Measurements from ENCODE around the gene RGMA. TPM values are rescaled to one million over a fixed set of nuclear protein-coding genes. Genes with fewer than 3 reads are reported as not detected.

The RGMA gene
- total RNA-seq, 4 donors from 2014 or later, result 2.4 to 10.3 (median 6.0) TPM

GRCh38 chr15:93019090-93019489 is 69.9 kb downstream of the RGMA start:
- intact Hi-C loops (cut with DNase I), result no loop called here
- H3K27me3 ChIP-seq, result no peaks in the 10 kb centered on the region
- TF ChIP-seq CTCF (IDR thresholded peaks at IDR 0.05) (no peak), POLR2A (IDR thresholded peaks at IDR 0.05) (no peak)
- no peaks in the 10 kb centered on the region for H3K4me1 ChIP-seq
- no peaks in the 10 kb centered on the region for H3K9me3 ChIP-seq
- H3K27ac ChIP-seq, result no peak overlapping the region
- no peak overlapping the region for H3K4me3 ChIP-seq (replicated peaks in 1 of 3)
- no peak for DNase-seq
- peaks cover 74 to 75% of the 10 kb centered on the region in 2 donors for H3K36me3 ChIP-seq
- WGBS, 2 donors, result 94% methylated on average over 7 of the region's 7 CpGs

- H3K4me1 ChIP-seq, result no peaks in the 10 kb centered on the region
- H3K27me3 ChIP-seq, result no peaks in the 10 kb centered on the region
- no peak for DNase-seq
- TF ChIP-seq POLR2A (IDR thresholded peaks at IDR 0.05) (no peak), CTCF (IDR thresholded peaks at IDR 0.05) (no peak)
- no peak overlapping the region for H3K4me3 ChIP-seq (replicated peaks in 1 of 3)
- H3K36me3 ChIP-seq, result peaks cover 78 to 79% of the 10 kb centered on the region in 2 donors
- 81 to 89% methylated on average over 4 of the region's 4 CpGs for WGBS, 2 donors
- H3K27ac ChIP-seq, result no peak overlapping the region
- intact Hi-C loops (cut with DNase I), result no loop called here
- no peaks in the 10 kb centered on the region for H3K9me3 ChIP-seq
These were observed 70.4 kb downstream of the RGMA start for GRCh38 chr15:93018574-93018973.

DNA sequence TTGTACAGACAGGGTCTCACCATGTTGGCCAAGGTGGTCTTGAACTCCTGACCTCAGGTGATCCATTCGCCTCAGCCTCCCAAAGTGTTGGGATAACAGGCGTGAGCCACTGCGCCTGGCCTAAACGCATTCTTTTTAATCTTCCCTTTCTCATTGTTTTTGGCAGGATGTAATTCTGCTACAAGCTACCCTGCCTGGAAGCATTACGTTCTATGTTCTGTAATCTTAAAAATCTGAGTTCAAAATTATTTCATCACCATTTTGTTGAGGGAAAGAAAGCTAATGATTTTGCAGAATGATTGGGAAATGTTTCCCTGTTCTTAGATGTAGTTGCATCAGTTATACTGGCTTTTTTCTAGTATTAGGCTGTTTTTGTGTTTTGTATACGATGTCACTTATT is 71.5 kb downstream of the RGMA start:
- no peaks in the 10 kb centered on the region for H3K4me1 ChIP-seq
- H3K9me3 ChIP-seq, result no peaks in the 10 kb centered on the region
- no peaks in the 10 kb centered on the region for H3K27me3 ChIP-seq
- intact Hi-C loops (cut with DNase I), result no loop called here
- 90 to 92% methylated on average over 6 of the region's 6 CpGs for WGBS, 2 donors
- TF ChIP-seq POLR2A (IDR thresholded peaks at IDR 0.05), result no peak
- no peak for TF ChIP-seq CTCF (IDR thresholded peaks at IDR 0.05)
- H3K27ac ChIP-seq, result no peak overlapping the region
- peaks cover 84% of the 10 kb centered on the region in 2 donors for H3K36me3 ChIP-seq
- H3K4me3 ChIP-seq (replicated peaks in 1 of 3), result no peak overlapping the region
- no peak for DNase-seq

GRCh38 chr15:93012786-93013185 is 76.2 kb downstream of the RGMA start:
- TF ChIP-seq POLR2A (IDR thresholded peaks at IDR 0.05), result no peak
- TF ChIP-seq CTCF (IDR thresholded peaks at IDR 0.05), result no peak
- H3K4me3 ChIP-seq (replicated peaks in 1 of 3), result no peak overlapping the region
- 94 to 100% methylated on average over 1 of the region's 1 CpG for WGBS, 2 donors
- intact Hi-C loops (cut with DNase I), result no loop called here
- no peak for DNase-seq
- no peaks in the 10 kb centered on the region for H3K27me3 ChIP-seq
- no peaks in the 10 kb centered on the region for H3K4me1 ChIP-seq
- H3K9me3 ChIP-seq, result no peaks in the 10 kb centered on the region
- H3K36me3 ChIP-seq, result peaks cover 81 to 88% of the 10 kb centered on the region in 2 donors
- no peak overlapping the region for H3K27ac ChIP-seq

GRCh38 chr15:93007994-93008393 is 81.0 kb downstream of the RGMA start:
- no peak for DNase-seq
- H3K9me3 ChIP-seq, result no peaks in the 10 kb centered on the region
- H3K4me1 ChIP-seq, result no peaks in the 10 kb centered on the region
- no peak overlapping the region for H3K4me3 ChIP-seq (replicated peaks in 1 of 3)
- H3K27me3 ChIP-seq, result no peaks in the 10 kb centered on the region
- H3K36me3 ChIP-seq, result peaks cover 72 to 78% of the 10 kb centered on the region in 2 donors
- intact Hi-C loops (cut with DNase I), result loop anchor here (10.0 kb wide), 1 partner anchor 63 kb away; no protein-coding TSS in a partner anchor
- H3K27ac ChIP-seq, result no peak overlapping the region
- 87 to 92% methylated on average over 3 of the region's 3 CpGs for WGBS, 2 donors
- TF ChIP-seq CTCF (IDR thresholded peaks at IDR 0.05), result no peak
